ENCODE results near the gene TH. TPM values are rescaled to one million over a fixed set of nuclear protein-coding genes. Genes with fewer than 3 reads are reported as not detected.
"Not testable (repeated sequence)": the region's sequence is repeated elsewhere in the genome, so short reads cannot be mapped to it uniquely, and the experiment has no call there.

The TH gene
- total RNA-seq, 1 experiment from 2014 or later, result 0.26 TPM

GRCh38 chr11:2178055-2178773 is 6.6 kb upstream of the TH start:
- not testable (repeated sequence) for DNase-seq (ENCODE audit: low spot score)

DNA sequence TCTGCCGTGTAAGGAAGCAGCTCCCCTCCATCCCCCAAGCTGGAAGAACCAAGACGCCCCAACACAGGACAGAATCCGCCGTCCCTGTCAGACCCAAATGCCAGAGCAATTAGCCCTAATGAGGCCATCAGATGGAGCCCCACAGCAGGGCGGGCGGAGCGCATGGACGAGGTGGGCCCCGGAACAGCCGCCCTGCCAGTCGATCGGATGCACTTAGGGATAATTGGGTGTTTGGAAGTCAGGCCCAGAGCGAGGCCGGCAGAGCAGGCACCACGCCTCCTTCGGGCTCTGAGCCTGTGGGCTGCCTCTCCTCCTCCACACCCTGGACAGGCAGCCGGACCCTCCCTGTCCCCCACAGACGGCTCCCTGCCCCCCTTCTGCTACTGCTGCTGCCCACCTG is 5.5 kb upstream of the TH start:
- no peak for DNase-seq (ENCODE audit: low spot score)

DNA sequence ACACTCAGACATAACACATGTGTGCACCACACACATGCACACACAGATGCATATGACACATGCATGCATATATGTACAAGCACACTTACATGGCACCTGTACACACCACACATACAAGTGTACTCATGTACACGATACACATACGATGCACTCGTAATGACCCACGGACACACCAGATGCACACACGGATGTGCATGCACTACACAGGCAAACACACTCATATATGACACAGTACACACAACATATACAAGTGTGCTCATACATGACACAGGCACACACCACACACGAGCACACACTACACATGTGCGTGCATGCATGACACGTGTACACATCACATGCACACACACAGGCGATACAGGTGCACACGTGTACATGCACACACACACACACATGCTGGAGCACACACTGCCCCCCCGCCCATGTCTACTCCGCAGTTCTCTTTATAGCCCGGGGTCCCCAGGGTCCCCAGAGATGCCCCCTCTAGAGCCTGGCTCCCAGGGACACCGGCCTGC is 4.8 kb upstream of the TH start:
- no peak for DNase-seq (ENCODE audit: low spot score)

- peak; percentile 94 for DNase-seq (ENCODE audit: low spot score)
Observed at GRCh38 chr11:2175659-2176058, 4.0 kb upstream of the TH start.

- DNase-seq (ENCODE audit: low spot score), result no peak
Observed at GRCh38 chr11:2174361-2174760, 2.7 kb upstream of the TH start.

- no peak for DNase-seq (ENCODE audit: low spot score)
Observed at GRCh38 chr11:2173761-2174160, 2.1 kb upstream of the TH start.

DNA sequence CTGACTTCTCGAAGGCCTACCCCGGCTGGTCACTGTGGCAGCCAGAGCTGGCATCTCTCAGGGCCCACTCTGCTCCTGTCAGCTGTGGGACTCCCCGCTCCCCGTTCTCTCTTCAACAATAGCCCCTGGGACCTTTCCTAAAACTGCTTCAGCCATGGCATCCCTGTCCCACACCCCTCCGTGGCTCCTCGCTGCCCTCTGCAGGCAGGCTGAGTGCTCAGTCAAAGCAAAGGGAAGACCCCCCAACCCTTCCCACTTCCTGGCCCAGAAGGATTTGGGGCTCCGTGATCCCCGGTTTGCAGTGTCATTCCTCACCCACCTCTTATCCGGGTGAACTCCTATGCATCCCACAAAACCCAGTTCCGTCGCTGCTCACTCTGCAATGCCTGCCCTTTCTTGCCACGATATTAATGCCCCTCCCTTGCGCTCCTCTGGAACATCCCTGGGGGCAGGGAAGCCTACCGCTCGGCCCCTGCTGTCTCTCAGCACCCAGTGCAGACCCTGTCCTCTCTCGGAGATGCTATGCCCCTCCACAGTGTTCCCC is 1.6 kb upstream of the TH start:
- DNase-seq (ENCODE audit: low spot score), result no peak

- no peak for DNase-seq (ENCODE audit: low spot score)
Observed at GRCh38 chr11:2172676-2173075, 1.1 kb upstream of the TH start.

- no peak for DNase-seq (ENCODE audit: low spot score)
Observed at GRCh38 chr11:2169626-2170570, 1.7 kb downstream of the TH start.

DNA sequence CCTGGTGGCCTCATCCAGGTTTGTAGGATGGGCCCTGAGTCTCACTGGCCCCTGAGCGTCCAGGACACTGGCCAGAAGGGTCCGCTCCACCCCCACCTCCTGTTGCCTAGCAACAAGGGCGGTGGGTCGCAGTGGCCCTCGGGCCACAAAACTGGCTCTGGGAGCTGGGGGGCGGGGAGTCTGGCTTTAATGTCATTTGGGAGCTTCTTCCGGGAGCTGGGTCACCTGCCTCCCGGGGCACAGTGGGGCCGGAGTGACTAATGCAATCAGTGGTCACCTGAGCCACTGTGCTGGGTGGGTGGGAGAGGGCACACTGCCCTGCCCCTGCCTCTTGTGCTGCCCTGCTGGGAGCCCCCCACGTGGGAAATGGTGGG is 2.6 kb downstream of the TH start:
- DNase-seq (ENCODE audit: low spot score), result no peak

DNA sequence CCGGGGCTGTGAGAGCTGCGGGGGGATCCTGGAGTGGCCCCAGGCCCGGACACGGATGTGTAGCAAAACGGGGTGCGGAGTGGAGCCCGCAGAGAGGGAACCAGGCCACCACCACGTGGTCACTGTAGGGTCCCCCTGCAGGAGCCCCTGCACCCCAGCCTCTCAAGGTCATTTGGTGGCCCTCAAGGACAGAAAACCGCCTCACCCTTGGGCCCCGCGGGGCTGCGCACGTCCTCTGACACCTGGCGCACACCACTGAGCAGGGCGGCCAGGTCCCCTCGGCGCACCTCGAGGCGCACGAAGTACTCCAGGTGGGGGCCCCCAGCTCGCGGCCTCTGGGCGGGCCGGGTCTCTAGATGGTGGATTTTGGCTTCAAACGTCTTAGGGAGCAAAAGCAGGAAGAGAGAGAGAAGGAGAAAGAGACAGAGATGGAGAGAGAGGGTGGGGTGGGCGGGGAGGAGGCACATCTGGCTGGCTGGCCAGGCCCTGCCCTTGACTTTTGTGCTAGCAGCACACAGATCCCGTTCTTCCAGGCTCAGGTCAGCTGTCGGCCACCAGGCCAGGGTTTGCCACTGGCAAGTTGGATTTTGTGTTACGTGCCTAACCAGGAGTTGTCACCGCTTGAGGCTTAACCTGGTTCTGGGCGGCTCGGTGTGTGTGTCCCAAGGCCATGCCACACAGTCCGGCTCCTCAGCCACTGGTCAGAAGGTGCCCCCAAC is 3.2 kb downstream of the TH start:
- DNase-seq (ENCODE audit: low spot score), result no peak

DNA sequence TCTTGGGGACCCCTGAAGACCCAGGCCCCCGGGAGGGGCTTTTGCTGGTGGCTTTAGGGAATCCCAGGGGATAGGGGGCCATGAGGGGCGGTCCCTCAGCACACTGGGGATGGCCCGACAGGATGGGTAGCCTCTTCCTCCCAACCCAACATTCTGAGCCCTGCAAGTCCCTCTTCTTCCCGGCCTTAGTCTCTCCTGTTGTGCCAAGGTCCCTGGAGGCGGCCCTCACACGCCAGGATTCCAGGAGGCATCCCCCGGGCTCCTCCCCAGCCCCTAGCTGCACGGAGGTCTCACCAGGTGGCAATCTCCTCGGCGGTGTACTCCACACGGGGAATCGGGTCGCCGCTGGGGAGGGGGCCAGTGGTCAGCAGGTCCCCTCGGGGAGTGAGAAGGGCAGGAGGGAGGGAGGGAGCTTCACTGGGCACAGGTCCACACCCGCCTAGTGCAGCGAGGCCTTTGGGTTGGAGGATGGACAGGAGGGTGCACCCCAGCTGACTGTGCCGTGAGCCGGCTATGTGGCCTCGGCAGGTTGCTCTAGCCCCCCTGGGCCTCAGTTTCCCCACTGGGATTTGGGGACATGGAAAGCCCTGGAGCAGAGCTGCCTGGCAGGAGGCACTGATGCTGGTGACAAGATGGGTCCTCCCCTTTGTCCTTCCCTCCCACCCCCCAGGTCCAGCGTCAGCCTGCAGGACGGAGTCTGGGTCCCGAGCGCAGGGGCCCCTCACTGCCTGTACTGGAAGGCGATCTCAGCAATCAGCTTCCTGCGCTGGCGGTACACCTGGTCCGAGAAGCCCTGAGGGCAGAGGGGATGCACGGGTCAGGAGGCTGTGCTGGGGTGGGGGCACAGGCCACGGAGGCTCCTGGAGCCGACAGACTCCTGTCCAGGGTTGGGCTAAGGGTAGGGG is 4.2 kb downstream of the TH start:
- no peak for DNase-seq (ENCODE audit: low spot score)

- DNase-seq (ENCODE audit: low spot score), result no peak
Observed at GRCh38 chr11:2166091-2166851, 5.3 kb downstream of the TH start.

- no peak for DNase-seq (ENCODE audit: low spot score)
Observed at GRCh38 chr11:2165571-2165970, 6.0 kb downstream of the TH start.

- no peak for DNase-seq (ENCODE audit: low spot score)
Observed at GRCh38 chr11:2164861-2165555, 6.6 kb downstream of the TH start.

DNA sequence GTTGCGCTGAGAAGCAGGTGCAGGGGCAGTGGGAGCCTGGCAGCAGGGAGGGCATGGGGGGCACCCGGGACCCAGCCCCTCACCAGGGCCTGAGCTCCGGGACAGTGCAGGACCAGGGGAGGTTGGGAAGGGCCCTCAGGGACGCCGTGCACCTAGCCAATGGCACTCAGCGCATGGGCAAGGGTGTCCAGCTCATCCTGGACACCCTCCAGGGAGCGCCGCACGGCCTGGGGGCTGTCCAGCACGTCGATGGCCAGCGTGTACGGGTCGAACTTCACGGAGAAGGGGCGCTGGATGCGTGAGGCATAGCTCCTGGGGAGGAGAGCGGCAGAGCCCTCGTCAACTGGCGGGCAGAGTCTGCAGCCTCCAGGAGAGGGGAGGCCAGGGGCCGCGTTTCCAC is 7.5 kb downstream of the TH start:
- DNase-seq (ENCODE audit: low spot score), result no peak

DNA sequence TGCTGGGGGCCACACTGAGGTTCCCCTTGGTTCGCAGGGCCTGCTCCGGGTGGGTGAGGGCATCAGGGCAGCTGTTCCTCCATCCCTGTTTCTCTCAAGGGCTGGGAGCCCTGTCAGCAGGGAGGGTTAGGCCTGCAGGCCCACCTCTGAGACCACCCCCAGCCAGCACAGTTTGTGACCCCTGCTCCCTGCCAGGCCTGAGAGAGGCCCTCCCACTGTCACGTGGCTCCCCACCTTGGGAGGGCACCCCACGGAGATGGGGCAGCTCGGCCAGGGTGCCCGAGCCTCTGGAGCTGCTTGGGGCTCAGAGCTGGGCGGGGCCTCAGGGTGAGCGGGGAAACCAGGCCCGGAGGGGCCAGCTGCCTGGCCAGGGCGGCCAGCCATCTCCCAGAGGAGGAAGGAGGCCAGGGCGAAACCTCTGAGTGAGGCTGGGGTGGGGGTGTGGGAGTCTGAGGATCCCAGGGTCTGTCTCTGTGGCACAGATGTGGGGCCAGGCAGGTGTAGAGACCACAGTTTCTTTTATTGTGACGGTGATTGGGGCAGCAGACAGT is 8.1 kb downstream of the TH start:
- DNase-seq (ENCODE audit: low spot score), result no peak

GRCh38 chr11:2160736-2161259 is 10.8 kb downstream of the TH start, which contains the start of gene INS:
TSS of gene INS (minus strand) at chr11:2161209. CDS start at chr11:2160971, 238 bp downstream.
- no peak for DNase-seq (ENCODE audit: low spot score)

All from A172 (cell line).